HG03432 (cell line): ENCODE results near the gene H1-8.
"Not testable (repeated sequence)": the region's sequence is repeated elsewhere in the genome, so short reads cannot be mapped to it uniquely, and the experiment has no call there.

Source experiments
- ATAC-seq: cut with Tn5 transposase; IDR thresholded peaks from one replicate; pipeline ENCODE4 v1.9.1; 2021; ENCODE audit warnings: mild to moderate bottlenecking, moderate library complexity; ENCODE audit not compliant: unreplicated experiment

Gene H1-8

GRCh38 chr3:129531699-129532098 is 11.3 kb upstream of the H1-8 start:
- no peak for ATAC-seq

- ATAC-seq, result no peak
These were observed 10.7 kb upstream of the H1-8 start for GRCh38 chr3:129532261-129532660.

GRCh38 chr3:129533406-129533805 is 9.6 kb upstream of the H1-8 start:
- no peak for ATAC-seq

GRCh38 chr3:129534428-129535027 is 8.4 kb upstream of the H1-8 start:
- no peak for ATAC-seq

GRCh38 chr3:129535075-129535474 is 7.9 kb upstream of the H1-8 start:
- no peak for ATAC-seq

GRCh38 chr3:129536374-129536667 is 6.7 kb upstream of the H1-8 start:
- ATAC-seq, result no peak

GRCh38 chr3:129536804-129537203 is 6.2 kb upstream of the H1-8 start:
- ATAC-seq, result no peak

GRCh38 chr3:129539206-129539605 is 3.8 kb upstream of the H1-8 start:
- ATAC-seq, result no peak

GRCh38 chr3:129540776-129541516 is 2.0 kb upstream of the H1-8 start:
- ATAC-seq, result no peak

GRCh38 chr3:129542747-129543146 is 228 bp upstream of the H1-8 start:
- no peak for ATAC-seq

- no peak for ATAC-seq
These were observed 1.0 kb downstream of the H1-8 start for GRCh38 chr3:129543999-129544398.

- ATAC-seq, result not testable (repeated sequence)
These were observed 3.0 kb downstream of the H1-8 start for GRCh38 chr3:129545951-129546350.

GRCh38 chr3:129547241-129547640 is 4.3 kb downstream of the H1-8 start:
- no peak for ATAC-seq

- no peak for ATAC-seq
These were observed 5.4 kb downstream of the H1-8 start for GRCh38 chr3:129548104-129548965.

- ATAC-seq, result no peak
These were observed 6.2 kb downstream of the H1-8 start for GRCh38 chr3:129549006-129549800.

- no peak for ATAC-seq
These were observed 6.8 kb downstream of the H1-8 start for GRCh38 chr3:129549805-129550204.

- no peak for ATAC-seq
These were observed 9.5 kb downstream of the H1-8 start for GRCh38 chr3:129552287-129553050.

- ATAC-seq, result no peak
These were observed 10.2 kb downstream of the H1-8 start for GRCh38 chr3:129553171-129553570.

GRCh38 chr3:129553719-129554118 is 10.7 kb downstream of the H1-8 start:
- ATAC-seq, result no peak

GRCh38 chr3:129554356-129555152 is 11.6 kb downstream of the H1-8 start:
- ATAC-seq, result no peak
